IPS-18c (cell line): ENCODE measurements around the gene GPR108.

Experiments used
- H3K4me3 ChIP-seq: 2 replicates; pipeline ENCODE4 v1.7.0; 2013; ENCODE audit warnings: low read depth, mild to moderate bottlenecking, low read length, moderate library complexity; ENCODE audit not compliant: insufficient read depth
- H3K9me3 ChIP-seq: one replicate; pipeline ENCODE4 v1.6.1; 2013; ENCODE audit warnings: mild to moderate bottlenecking, low read length, moderate library complexity; ENCODE audit not compliant: control insufficient read depth, insufficient read depth

GPR108 gene

GRCh38 chr19:6682607-6683128 lies 54.7 kb downstream of the GPR108 start:
- H3K4me3 ChIP-seq = no peak overlapping the region
- no peaks in the 10 kb centered on the region for H3K9me3 ChIP-seq

- Histone ChIP-seq H3K9me3 (no peaks in the 10 kb centered on the region), H3K4me3 (no peak overlapping the region)
Observed at GRCh38 chr19:6680141-6680540, 57.2 kb downstream of the GPR108 start.
